GM18517 (cell line): ENCODE data around the gene ARFGEF3.

ENCODE experiments used
- ATAC-seq: cut with Tn5 transposase; IDR thresholded peaks from one replicate; pipeline ENCODE4 v1.9.1; 2021; ENCODE audit warnings: mild to moderate bottlenecking, moderate library complexity; ENCODE audit not compliant: unreplicated experiment

Gene ARFGEF3

GRCh38 chr6:138387577-138388368 lies 226.0 kb downstream of the ARFGEF3 start:
- no peak for ATAC-seq

GRCh38 chr6:138389551-138389950 lies 227.8 kb downstream of the ARFGEF3 start:
- ATAC-seq: no peak
